HG02759 (cell line): ENCODE data around the gene PSMG4.

ENCODE experiments used
- ATAC-seq: cut with Tn5 transposase; IDR thresholded peaks from one replicate; pipeline ENCODE4 v1.9.1; 2021; ENCODE audit warnings: mild to moderate bottlenecking, moderate library complexity; ENCODE audit not compliant: unreplicated experiment

PSMG4 gene

DNA sequence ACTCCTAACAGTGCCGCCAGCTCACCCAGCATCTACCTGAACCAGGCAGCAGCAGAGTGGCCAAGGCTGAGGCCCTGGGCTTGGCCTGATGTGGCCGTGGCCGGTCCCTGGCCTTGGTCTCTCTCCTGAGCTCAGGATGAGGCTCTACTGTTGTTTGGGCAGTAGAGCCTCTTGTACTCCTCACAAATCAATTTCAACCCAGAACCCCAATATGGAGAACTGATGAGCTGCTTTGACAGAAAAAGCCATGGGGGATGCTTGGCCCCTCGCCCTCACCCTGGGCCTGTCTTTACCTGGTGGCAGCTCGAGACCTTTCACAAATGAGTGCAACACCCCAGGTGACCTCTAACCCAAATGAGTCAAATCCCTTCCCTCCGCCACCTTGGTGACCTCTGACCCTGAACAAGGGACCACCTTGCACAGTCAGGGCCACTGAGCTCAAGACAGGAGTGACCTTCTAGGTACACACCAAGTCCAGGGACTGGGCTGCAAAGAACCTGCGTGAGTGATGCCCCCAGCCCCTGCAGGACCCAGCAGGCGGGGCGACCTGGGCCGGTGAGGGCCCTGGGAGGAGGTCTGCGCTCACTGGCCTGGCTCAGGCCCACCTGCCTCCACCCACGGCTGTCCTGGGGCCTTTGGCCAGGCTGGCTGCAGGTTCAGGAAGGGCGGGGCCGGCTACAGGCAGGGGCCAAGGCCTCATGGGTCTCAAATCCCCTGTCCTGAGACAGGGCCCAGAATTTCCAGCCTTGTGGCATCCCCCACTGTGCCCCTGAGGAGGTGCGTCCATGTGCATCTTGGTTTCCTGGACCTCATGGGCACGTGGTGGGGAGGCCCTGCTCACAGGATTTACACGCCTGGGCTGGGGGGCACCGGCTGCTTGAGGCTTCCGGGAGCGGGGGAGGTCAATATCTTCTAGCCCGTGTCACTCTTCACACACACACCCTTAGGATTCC lies 30.2 kb downstream of the PSMG4 start:
- no peak for ATAC-seq

DNA sequence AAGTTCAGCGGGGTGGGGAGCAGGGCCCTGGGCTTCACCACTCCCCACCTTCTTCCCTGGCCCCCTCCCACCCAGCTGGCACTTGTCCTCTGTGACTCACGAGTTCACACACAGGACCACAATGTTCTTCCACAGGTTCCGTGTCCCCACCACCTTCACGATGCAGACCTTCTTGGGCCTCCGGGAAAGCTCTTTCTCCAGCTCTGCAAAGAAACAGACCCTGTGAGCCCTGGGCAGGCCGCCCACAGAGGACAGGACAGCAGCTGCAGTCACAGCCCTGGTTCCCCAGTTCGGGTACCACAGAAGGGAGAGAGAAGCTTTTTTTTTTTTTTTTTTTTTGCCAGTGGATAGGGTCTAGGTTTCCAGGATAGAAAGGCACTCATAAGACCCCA lies 30.9 kb downstream of the PSMG4 start:
- no peak for ATAC-seq

DNA sequence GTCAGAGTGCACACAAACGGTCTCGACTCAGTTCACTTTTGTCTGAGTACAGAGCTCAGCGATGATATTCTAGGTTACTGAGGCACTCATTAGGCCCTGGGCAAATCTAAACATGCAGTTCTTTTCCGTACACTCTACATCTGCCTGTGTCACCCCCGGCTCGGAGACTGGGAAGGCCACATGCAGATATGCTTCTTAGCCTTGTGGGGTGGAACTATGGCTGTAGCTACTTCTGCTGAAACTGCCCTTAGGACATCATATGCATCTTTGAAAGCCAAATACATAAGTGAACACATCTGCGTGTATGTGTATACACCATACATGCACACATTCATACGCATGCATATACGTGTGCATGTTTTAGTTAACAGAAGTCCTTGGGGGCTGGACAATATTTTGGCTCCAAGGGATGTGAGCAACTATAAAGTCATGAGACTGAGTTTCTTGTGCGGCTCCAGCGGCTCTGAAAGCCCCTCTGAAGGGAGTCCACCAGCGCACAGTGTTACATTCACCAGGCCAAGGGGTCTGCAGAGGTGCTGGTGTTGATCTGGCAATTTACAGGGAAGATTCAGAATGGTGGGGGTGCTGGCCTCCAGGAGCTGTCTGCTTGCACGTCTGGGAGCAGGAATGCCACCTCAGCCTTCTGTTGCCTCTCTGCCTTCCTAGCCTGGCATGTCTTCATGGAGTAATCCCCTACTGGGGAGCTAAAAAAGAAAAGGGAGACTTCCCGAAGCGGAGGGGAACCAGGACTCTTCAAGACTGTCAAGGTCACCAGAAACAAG lies 31.6 kb downstream of the PSMG4 start:
- no peak for ATAC-seq

DNA sequence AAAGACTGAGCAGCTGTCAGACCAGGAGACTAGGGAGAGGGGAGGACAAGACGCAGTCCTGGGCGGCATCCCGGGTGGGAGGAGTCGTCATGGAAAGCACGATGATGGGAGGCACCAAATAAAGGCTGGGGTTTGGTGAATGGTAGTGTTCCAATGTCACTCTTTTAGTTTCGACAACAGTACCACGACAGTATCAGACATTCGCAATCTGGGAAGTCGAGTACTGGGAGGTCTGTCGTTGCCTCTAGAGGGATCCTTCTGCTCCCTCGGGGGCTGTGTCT lies 32.1 kb downstream of the PSMG4 start:
- no peak for ATAC-seq

DNA sequence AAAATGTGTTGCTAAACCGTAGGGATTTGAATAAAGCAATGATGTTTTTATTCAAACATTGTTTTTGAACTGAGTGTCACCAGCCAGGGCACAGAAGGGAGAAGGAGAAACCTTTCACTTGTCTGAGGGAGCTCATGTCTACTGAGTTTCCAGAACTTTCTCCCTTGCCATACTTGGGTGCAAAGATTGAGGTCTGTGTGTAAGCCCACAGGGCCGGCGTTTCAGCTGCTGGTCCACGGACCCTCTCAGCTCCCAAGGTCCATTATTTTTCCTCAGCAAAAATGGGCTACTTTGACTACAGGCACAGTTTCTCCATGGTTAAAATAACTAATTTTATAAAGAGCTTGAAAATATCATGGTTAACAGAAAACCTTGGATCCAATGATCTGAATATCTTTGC lies 32.6 kb downstream of the PSMG4 start:
- no peak for ATAC-seq

DNA sequence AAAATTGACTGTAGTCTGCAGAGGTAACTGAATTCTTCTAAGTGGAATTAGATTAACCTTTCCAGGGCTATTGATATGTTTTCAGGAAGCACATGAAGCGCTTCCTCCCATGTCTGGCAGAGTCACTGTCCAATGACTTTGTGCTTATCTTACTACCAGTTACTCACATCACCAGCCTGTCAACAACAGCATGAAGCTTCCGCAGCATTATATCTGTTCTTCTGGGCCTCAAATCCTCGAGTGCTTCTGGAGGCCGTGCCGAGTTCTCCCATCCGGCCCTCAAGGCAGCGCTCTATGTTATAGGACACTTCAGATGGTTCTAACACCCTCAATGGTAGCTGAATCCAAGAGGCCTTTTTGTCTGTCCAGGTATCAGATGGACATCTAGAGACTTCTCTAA lies 33.2 kb downstream of the PSMG4 start:
- ATAC-seq: no peak

DNA sequence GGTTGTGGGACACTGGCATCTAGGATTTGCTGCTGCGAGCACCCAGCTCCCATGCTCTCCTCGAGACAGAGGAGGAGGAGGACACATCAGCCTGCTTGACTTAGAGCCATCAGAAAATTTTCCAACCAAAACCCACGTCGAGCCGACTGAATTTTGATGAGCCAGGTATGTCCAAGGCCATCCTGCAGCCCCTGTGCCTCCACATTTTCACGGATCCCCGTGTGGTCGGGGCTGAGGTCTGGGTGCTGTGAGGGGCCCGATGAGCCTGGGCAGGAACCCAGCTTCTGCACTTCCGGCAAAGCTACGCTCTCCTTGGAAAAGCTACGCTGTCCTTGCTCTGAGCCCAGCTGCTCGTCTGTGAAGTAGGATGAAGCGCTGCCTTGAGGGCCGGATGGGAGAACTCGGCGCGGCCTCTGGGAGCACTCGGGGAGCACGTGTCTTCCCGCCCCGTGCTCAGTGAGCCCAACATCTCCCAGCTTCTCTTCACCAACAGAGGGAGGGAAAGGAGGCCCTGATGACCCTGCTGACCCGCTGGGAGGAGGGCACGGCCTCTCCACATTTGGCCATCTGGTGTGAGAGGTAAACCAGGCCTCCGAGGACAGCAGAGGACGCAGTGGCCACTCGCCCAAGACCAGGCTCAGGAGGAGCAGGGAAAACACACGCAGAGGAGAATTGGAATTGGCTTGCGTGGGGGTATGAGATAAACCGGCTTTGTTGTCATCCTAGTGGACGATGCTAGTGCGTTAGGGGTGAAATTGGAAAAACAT lies 33.9 kb downstream of the PSMG4 start:
- no peak for ATAC-seq

DNA sequence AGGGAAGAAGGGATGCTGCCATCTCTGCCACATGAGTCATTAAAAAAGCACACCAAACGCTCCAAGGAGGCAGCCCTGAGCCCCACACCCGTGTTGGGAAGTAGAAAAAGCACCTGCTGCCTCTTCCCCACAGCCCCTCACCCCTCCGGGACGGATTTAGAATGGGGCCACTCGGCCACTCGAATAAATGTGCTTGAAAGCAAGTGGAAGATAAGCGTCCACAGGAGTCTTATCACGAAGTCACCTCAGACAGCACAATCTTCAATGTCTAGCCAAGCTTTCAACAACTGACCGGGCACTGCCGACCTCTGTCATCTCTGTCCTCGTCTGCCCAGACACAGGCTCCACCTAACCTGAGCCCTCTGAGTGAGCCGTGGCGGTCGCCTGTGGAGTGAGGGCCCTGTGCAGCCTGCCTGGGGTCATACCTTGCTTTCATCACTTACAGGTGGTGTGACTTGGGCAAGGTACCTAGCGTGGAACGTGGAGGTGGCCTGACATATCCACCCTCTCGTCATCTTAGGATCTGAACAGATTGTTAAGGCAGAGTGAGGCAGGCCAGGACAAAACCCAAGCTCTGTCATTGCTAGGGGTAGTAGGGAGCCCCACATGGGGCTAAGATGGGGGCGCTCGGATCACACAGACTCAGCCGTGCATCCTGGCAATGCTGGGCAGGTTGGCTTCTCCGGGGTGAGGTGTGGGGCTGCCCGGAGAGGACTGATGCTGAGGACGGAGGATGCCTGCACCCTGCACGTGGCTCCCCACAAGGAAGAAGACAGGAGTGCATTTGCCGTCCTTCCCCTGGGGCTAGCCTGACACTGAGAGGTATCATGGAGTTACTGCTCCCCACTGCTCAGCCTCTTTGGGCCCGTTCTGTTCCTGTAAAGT lies 34.8 kb downstream of the PSMG4 start:
- no peak for ATAC-seq

DNA sequence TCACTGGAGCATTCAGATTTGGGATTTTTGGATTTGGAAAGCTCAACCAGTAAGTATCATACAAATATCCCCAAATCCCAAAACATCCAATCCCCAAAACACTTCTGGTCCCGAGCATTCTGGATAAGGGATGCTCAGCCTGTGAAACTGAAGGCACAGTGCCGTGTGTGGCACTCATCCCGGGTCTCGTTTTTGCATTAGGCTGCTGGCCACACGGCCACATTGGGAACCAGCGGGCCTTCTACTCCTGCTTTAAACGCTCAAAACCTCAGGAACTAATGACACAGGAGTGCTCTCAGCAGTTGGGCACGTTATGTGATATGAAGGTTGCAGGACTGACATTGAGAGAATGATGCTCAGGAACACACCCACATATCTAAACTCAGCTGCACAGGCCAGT lies 35.6 kb downstream of the PSMG4 start:
- ATAC-seq: no peak

DNA sequence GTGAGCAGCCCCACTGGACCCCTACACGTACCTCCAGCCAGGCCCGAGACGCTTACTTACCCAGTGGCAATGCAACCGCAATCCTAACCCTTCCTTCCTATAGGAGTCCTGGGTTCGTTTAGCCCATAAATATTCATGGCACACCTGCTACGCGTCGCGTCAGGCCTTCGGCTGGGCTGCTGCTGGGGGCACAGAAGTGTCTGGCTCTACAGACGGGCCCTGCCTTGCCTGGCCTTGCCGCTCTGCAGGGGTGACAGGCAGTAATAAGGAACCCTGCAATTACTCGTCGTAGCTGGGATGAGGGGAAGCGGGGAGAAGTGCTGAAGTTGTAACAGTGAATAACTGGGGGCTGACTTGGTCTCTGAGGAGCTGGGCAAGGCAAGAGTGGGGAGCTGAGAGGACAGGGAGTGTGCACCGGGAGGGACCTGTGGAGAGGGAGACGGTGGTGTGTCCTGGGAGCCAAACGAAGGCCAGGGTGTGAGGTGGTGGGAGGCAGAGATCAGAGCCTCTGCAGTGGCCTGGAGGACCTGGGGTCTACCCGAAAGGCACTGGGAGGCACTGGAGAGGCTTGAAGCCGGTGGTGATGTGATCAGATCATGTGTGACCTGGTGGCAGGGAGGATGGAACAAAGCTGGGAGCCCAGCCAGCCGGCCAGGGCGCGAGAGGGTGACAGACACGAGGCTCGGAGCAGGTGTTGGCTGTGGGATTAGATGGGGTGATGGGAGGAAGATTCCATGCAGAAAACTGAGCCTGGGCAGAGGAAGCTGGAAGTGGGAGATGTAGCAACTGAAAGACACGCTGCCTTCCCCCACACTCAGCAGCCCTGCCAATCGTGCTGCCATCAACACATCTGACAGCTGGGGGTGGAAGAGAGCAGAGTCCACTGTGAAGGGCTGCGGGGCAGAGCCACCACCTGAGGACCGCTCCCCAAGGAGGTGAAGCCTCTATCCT lies 36.4 kb downstream of the PSMG4 start:
- no peak for ATAC-seq

DNA sequence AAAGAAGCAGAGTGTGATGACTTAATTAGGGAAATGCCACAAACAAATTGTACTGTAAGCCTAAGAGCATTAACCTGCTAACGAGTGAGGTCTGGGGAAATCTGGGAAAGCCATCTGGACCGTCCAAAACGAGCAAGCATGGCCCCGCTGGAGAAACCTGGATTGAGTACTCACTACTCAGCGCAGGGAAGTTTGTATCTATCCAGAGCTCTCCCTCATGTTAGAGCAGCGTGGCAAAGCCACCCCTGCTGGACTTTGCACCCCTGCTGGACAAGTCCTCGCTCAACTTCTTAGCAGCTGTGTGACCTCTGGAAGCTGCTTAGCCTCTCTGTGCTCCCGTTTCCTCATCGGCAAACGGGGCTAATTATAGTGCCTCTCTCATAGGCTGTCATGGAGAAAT lies 37.3 kb downstream of the PSMG4 start:
- no peak for ATAC-seq

DNA sequence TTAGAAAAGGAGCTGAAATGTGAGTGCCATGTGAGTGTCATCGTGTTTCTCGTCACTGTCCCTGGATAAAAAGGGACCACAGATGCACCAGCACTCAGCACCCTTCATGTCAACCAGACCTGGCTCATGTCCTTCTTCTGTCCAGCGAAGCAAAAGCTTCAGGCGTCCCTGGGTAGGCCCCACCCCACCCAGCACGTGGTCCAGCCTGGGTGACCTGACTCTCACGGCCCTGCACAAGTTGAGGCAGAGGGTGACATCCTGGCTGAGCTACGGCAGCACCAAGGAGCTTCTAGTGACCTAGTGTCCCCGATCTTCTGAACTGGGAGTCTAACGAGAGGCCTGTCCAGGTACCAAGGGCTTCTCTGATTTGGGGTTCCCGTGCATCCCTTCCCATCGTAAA lies 37.8 kb downstream of the PSMG4 start:
- no peak for ATAC-seq

DNA sequence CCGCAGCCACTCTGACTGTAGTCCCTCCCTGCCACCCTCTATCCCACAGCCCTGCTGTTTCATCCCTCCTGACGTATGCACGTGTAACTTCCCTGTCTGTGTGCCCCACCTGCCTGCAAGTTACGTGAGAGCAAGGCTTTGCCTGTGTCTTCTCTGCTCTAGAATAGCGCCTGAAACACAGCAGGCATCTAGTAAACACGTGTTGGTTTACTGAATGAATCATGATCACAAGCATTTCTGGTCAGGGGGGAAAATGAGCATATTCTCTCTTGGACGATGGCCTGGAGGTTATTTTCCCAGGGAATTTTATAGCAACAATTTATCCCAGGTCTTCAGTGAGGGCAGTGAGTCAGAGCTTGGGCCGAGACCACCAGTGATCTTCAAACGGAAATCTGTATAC lies 38.3 kb downstream of the PSMG4 start:
- ATAC-seq: no peak

DNA sequence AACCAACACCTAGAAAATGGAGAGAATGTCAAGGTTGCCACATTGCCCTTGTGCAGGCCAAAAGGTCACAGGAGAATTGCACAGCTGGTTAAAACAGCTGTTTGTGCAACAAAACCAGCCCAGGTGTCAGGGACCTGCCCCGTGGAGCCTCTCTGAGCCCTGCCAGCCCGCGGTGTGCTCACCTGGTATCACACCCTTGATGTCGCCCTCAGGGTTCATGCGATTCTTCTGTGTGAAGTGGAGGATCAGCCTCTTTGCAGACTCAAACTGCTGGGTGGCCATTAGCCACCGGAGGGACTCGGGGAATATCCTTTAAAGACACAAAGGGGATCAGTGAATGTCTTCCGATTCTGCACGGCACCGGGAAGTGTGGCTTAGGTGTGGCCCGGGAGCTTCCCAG lies 39.2 kb downstream of the PSMG4 start:
- ATAC-seq: no peak

DNA sequence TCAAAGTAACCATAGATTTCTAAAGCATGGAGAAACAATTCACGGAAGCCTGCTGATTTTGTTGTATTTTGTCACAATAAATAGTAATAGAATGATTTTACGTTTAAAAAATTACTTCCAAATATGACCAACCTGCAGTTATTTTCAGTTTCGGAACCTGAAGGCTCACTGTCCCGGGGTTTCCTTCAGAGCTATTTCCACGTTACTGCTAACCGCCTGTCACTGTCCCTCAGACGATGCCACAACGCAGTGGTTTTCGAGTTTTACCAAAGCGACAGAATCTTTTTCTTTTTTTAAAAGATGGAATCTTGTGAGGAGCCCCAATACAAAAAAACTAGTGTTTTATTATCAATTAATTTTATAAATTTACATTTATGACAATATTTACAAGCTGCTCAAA lies 40.5 kb downstream of the PSMG4 start:
- ATAC-seq: no peak

DNA sequence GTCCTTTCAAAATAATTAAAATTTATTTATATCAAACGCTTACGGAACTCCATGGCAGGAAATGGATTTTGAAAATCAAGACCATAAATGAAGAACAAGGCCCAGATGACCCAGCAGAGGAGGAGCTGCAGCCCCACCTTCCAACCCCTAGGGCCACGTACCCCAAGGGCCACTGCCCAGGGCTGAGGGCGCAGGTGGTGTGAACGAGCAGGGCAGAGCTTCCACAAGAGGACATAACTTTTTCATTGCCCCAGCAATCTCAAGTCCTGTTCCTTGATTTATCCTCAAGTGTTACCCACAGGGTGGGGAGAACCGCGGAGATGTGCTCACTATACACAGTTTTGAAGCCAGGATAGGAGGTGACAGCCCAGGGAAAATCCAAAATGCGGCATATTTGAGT lies 42.8 kb downstream of the PSMG4 start:
- ATAC-seq: no peak

DNA sequence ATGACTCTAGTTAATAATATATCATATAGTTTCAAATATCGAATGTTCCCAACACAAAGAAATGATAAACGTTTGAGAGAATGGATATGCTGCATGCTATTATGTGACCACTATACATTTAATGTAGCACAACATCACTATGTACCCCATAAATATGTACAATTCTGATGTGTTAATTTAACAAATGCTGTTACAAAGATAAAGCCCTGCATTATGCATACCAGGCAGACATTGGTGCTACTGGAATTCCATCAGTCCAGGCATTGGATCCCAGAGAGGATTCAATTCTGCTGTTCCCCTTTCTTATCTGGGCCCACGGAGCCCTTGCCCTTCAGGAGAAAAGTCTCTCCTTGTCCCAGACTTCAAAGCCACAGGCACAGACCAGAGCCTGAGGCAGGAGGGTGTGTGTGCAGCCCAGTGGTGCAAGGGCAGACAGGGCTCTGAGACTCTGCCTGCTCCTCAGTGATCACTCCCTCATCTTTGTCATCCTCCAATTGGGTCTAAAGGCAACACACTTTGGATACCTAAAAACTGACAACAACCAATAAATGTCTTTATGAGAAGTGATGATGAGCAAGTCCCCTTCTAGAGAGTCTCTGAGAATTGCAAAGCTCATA lies 45.2 kb downstream of the PSMG4 start:
- ATAC-seq: no peak

DNA sequence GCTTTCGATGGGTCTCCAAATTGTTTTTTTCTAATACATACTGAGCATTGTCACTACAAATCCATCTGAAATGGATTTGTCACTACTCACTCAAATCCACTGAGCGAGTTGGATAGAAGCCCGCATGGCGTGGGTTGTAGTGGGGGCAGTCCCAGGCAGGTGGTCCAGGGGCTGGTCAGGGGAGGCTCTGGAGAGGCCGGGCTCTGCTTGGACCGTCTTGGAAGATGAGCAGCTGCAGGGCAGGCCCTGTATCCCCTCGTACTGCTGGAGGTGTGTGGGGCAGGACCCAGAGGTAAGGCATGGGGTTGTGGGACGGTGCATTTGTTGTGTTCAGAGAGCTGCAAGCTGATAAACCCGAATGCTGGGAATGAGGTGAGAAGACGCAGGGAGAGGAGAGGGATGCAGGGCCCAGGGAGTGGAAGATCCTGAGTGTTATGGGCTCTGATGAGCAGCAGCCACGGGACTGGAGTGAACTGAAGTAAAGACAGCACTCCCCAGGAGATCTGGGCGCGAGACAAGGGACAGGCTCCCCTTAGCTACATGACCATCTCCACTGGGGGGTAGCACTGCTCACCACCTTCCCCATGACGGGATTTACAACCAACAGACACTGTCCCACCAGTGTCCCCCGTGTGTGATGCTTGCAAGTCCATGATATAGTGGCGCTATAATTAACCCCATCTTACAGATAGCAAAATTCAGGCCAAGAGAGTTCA lies 45.9 kb downstream of the PSMG4 start:
- ATAC-seq: no peak

DNA sequence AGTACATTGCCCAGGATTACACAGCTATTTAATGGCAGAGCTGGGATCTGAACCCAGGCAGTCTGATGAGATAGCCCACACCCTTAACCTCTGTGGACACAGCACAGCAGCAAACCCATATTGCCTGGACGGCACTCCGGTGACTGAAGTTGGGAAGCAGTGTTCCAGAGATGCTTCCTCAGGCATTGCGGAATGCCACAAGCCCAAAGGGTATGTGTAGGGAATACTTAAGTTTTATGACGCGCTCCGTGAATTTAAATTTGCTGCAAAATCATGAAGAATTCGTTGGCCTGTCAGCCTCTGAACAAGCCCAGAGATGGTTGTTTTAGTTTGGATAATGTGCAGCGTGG lies 46.4 kb downstream of the PSMG4 start:
- no peak for ATAC-seq
